HG02588 (cell line): ENCODE data around the gene SLAIN2.
A peak's percentile ranks its signal among the peaks of the same experiment; 100 is the strongest.
"Not testable (repeated sequence)": the region's sequence is repeated elsewhere in the genome, so short reads cannot be mapped to it uniquely, and the experiment has no call there.

Experiments used
- ATAC-seq: cut with Tn5 transposase; IDR thresholded peaks from one replicate; pipeline ENCODE4 v1.9.1; 2021; ENCODE audit warnings: mild to moderate bottlenecking, moderate library complexity; ENCODE audit not compliant: unreplicated experiment

Gene SLAIN2

DNA sequence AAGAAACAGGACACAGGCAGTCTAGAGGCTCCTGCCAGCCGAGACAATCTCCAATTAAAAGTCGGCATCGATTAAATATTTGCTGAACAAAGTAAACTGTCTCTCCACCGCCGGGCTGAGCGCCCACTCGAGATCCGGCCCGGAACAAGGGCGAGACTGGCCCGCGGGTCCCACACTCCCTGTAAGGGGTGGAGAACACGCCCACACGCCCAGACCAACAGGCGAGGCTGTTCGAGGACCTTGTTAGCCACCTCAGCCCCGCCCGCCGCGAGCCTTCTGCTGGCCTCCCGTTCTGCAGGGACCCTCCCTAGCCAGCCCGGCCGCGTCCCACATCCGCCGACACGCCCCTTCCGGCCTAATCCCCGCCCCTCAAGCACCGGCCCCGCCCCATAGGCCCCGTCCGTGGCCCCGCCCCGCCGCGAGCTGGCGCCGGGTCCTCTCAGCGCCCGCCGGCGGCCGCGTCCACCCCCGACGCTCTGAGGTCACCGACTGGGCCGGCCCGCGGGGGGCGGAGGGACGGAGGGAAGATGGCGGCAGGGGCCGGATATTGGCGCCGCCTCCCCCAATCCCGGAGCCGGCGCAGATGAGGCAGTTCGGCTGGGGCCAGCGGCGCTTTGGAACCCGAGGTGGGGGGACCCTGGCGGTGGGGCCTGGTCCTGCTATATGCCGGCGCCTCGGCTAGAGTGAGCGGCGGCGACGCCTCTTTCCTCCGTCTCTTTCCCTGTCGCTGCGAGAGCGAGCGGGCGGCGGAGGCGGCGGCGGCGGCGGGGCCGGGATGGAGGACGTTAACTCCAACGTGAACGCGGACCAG lies at the start of gene SLAIN2:
Gene SLAIN2 (plus strand): TSS at position 565 of the 811 bp plus-strand sequence. CDS start 211 bp downstream, at position 776.
- peak; percentile 87 for ATAC-seq

DNA sequence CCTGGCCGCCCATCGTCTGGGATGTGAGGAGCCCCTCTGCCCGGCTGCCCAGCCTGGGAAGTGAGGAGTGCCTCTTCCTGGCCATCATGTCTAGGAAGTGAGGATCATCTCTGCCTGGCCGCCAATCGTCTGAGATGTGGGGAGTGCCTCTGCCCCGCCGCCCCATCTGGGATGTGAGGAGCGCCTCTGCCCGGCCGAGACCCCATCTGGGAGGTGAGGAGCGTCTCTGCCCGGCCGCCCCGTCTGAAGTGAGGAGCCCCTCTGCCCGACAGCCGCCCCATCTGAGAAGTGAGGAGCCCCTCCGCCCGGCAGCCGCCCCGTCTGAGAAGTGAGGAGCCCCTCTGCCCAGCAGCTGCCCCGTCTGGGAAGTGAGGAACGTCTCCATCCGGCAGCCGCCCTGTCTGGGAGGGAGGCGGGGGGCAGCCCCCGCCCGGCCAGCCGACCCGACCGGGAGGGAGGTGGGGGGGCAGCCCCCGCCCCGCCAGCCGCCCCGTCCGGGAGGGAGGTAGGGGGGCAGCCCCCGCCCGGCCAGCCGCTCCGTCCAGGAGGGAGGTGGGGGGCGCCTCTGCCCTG lies 49.0 kb upstream of the SLAIN2 start:
- ATAC-seq = not testable (repeated sequence)

DNA sequence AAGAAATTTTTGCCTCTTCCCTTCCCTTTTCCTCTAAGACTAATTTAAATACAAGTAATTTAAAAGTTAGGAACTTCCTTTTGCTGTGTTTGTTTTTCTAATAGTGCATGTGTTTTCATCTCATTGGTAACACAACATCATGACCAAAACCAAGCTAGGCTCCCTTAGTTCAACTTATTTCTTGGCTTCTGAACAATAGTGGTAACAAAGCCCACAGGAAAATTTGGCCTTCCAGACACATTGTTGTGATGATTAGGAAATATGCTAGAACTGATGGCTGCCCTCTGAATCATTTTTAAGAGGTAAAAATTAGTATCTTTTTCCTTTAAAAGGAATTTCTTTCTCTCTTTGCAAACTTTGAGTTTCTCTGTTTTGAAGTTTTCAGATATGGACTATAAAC lies 46.2 kb upstream of the SLAIN2 start:
- ATAC-seq = no peak

DNA sequence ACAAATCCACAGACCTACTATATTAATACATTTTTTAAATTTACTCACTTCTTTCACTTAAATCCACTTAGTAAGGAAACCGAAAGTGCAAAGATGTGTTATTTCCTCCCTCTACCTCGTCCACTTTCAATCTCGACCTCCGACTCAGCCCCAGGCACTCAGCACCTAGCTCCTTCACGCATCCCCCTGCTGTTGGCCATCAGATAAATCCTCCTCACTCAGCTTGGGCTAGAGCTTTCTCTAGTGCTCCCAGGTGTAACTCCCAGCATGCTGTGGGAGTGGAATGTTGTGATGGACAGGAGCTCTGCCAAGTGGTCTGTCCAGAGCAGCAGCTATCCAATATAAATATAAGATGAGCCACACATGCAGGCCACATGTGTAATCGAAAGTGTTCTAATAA lies 45.0 kb upstream of the SLAIN2 start:
- ATAC-seq = peak; percentile 93

DNA sequence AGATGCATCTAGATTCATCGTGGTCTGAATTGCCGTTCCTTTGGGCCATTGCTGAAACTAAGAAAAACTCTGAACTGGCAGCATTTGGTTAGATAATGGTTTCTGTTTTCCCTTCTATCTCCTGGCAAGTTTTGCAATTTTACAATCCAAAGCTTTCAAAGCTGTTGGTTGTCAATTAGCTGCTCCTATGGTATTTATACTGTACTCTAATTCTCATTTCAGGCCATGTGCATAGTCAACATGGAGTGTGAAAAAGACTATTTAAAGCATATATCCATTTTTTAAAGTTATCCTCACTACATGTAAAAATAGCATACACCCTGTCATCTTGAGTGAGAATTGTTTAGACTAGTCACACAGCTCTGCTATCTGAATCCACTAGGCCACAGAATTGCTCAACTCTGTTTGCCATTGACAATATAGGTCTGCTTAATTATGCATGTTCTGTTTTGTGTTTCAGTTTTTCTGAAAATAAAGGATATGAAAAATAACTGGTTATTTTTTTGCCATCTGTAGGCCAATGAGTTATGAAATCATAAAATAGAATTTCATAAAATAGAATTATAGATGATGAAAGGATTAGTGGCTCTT lies 44.0 kb upstream of the SLAIN2 start:
- ATAC-seq = no peak

DNA sequence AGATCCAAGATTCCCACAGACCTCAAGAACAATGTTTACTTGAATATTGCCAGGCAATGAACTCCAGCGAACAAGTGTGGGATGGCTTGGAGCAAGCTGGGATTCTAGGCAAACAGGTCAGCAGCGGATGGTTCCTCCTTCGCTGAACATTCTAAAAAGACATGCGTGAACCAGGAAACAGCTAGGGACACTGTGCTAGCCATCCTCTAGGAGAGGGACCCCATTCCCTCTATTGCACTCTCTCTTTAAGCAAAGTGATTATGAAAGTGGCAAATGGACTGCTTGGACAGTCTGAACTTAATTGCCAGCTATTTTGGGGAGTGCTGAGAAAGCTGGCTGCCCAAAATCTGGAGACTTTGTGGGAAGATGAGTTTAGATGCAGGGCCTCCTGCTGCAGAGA lies 41.8 kb upstream of the SLAIN2 start:
- ATAC-seq = no peak

DNA sequence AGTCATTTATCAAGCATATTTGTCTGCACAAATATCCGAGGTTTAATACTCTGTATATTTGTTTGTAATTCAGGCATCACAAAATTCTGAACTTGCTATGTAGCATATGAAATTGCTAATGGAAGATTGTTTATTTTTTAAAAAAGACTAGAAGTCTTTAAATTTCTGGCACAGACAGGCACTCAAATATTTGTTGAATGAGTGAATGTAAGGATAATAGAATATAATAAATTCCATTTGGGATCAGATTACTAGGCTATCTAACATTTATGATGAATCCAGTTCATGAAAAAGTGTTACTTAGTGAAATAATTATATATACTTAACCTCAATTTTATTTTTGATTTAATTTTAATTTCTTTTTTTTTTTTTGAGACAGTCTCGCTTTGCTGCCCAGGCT lies 41.3 kb upstream of the SLAIN2 start:
- no peak for ATAC-seq

DNA sequence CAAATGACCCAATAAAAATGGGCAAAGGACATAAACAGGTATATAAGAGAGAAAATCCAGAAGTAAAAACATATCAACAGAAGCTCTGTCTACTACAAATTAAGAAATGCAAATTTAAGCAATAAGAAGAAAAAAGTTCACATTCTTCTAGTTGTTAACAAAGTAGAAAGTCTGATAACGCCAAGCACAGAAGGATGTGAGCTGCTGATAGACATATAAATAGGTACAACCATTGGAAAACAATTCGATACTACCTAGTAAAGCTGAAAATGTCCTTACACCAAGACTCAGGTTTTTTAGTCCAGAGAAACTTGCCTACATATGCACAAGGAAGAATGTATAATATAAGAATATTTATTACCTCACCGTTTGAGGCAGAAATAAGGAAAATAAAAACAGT lies 35.8 kb upstream of the SLAIN2 start:
- no peak for ATAC-seq

DNA sequence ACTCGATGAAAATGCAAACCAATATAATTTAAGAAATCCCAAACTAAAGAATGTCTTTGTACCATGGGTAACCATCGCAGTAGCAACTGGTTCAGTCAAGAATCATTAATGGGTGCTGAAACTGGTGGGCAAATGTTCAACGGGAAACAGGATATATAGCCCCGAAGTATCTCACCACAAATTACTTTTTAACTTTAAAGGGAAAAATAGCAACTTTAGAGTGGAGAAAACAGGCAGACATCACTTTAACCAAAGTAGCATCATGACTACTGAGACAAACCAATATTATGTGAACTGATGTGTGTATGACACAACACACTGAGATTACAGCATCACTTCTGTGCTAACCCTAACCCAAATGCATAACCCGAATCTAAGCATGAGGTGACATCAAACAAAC lies 33.8 kb upstream of the SLAIN2 start:
- ATAC-seq = no peak

DNA sequence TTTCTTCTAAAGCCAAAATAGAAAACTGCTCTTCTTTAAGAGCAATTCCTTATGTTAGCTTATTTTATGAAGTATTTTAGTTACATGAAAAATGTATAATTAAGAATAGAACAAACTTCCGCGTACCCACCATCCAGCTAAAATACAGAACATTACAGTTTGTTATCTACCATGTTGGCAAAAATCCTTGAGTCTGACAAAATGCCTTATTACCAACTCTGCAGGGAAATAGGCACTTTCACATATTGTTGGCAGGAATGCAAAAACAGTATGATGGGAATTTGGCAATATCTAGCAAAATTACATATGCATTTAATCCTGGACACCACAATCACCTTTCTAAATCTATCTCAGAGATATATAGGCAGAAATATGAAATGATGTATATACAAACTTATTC lies 32.4 kb upstream of the SLAIN2 start:
- ATAC-seq = no peak

DNA sequence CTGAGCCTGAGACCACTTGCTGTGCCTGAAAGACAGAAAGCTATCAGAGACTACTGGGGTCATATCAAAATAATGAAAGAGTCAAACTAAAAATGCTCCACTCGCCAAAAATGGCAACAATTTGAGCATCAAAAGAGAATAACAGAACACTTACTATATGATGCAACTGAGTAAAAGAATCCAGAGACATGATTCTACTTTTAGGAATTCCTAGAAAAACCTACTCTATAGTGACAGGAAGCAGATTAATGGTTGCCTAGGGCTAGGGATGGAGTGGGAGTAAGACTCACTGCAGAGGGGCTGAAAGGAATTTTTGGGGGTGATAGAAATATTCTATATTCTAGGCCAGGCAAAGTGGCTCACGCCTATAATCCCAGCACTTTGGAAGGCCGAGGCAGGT lies 29.4 kb upstream of the SLAIN2 start:
- ATAC-seq = no peak

DNA sequence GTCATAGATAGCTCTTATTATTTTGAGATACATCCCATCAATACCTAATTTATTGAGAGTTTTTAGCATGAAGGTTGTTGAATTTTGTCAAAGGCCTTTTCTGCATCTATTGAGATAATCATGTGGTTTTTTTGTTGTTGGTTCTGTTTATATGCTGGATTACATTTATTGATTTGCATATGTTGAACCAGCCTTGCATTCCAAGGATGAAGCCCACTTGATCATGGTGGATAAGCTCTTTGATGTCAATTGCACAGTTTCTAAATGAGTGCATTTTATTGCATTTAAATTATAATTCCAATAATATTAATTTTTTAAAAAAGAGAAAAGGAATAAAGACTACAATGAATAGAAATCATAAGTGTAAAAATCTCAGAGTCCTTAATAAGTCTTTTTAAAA lies 26.6 kb upstream of the SLAIN2 start:
- ATAC-seq = not testable (repeated sequence)

DNA sequence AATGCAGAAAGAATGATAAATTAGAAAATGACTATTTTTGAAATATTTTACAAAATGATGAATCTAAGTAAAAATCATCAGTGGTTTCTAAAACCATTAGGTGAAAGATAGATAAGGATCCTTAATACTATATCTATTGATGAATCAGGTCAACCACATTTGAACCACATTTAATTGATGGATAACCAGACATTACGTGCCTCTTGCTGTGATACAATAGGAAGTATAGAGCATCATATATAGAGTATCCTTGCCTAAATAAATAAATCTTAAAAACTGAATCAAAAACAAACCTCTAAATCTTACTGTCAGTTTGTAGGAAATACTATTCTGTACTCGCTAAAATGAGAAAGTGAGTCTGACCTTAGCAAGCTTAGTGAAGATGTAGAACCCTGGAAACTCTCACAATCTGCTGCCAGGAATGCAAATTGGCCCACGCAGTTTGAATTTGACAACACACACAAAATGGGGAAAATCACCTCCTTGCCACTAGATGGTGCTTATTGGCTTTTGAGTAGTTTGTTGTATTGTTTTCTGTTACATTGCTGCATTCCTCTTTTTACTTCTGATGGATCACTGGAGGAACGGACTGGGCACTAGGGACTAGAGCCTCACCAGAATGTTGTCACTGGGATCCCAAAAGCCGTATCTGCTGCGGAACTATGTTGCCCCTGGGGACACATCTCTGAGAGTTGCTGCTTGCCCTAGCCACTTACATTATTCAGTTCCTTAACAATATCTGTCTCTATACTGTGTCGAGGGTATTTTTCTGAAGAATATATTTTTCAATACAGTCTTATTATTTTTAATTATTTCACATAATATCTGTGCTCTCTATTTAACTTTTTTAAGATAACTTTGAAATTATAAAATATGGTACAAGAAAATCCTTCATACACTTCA lies 25.4 kb upstream of the SLAIN2 start:
- ATAC-seq = peak; percentile 59

DNA sequence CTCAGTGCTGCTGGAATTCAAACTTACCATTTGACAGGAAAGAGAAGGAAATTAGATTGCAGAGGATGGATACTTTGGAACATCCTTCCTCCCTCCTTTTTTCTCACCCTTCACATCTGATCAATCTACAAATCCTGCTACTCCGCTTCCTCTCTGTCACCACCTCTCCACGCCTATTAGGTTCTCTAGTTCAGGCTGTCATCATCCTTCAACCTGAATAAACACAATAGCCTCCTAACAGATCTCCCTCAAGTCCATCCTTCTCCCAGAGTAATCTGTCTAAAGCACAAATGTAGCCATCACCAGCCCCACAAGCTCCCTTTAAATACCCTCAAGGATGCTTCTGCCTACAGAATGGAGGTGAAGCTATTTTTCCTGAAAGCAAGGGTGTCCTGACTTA lies 20.0 kb upstream of the SLAIN2 start:
- no peak for ATAC-seq

DNA sequence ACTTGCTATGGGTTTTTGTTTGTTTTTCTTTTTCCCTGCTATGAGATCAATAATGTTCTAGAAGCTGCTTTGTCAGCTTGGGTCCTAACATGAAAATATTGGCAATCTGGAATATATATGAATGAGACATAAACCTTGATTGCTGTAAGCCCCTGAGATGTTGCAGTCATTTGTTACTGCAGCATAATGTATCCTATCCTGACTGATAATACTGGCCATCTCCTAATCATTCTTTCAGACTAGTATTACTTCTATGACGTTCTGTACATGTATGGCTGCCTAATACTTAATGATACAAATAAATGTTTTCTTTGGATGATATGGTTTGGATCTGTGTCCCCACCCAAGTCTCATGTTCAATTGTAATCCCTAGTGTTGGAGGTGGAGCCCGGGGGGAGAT lies 19.3 kb upstream of the SLAIN2 start:
- ATAC-seq = no peak

DNA sequence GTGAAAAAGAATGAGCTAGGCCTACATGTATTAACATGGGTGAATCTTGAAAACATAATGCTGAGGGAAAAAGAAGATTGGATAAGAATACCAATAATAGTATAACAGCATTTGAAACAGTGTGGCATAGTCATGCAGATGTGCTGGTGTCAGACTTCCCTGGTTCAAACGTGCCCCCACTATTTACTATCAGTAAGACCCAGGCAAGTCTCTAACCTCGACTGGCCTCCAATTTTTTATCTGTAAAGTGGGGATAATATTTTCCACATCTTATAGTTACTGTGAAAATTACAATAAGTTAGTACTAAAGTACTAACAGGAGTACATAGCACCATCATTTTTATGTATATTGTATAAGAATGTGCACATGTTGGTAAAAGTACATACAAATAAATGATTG lies 17.0 kb upstream of the SLAIN2 start:
- no peak for ATAC-seq

DNA sequence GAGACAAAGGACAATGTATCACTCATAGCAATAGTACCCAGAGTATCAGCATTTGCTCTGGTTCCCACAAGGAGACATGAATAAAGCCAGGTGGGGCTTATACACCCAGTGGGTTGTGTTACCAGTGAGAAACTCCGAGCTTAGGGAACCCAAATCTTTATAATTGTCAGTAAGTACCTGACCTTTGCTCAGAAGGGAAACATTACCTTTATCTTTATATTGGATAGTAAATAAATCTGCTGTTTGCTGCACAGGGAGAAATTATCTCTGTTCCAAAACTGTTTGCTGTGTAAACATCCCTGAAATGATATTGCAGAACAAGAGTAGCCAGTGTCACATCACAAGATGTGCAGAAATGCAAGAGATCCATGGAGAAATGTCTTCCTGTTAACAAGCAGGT lies 12.1 kb upstream of the SLAIN2 start:
- ATAC-seq = no peak

DNA sequence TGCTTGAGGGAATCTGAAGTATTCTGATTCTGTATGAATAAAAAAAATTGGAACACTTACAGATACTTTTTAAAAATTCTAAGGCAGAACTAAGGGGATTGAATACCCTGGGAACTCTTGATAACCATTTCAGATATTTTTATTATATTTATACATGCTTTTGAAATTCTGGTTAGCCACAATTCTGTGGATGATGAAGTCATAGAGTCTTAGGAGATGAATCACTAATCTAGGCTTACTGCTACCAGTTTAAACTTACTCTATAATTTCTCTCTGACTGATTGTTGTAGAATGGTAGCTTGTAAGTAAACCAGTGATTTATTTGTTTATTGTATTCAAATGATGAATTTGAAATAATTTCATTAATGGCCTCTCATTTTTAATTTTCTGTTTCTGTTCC lies 11.4 kb upstream of the SLAIN2 start:
- ATAC-seq = no peak

DNA sequence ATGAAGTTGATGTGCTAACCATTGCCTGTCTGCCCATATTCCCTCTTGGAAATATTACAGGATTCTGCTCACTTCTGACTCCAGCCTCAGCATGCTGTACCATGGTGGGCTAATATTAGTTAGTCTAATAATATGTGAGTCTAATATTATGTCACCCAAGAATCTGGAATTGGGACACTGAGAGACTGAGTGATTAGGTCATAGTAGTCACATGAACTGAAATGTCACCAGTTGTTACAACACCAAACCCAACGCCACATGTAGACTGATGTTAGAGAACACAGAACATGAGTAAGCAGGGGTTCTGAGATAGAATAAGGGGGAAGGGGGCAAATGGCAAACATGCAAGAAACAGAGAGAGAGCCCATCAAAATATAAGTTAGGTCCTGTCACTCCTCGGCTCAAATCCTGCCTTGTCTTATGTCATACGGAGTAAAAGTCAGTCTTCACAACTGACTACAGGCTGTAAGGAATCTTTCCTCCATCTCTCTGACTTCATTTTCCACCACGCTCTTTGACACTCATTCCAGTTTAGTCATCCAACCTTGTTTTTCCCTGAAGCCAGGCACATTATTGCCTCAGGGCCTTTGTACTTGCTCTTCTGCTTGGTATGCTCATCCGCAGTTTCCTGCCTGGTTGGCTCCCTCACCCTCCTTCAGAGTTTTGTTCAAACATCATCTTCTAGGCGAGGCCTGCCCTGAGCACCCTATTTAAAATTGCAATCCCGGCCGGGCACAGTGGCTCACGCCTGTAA lies 9.6 kb upstream of the SLAIN2 start:
- no peak for ATAC-seq

DNA sequence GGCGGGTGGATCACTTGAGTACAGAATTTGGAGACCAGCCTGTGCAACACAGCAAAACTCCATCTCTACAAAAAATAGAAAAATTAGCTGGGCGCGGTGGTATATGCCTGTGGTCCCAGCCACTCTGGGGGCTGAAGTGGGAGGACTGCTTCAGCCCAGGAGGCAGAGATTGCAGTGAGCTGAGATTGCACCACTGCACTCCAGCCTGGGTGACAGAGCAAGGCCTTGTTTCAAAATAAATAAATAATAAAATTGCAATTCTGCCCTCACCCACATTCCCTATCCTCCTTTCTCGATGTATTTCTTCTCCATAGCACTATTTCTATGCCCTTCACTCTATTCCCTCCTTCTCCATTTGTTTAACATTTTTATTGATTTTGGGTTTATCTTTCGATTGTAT lies 8.7 kb upstream of the SLAIN2 start:
- ATAC-seq = no peak

DNA sequence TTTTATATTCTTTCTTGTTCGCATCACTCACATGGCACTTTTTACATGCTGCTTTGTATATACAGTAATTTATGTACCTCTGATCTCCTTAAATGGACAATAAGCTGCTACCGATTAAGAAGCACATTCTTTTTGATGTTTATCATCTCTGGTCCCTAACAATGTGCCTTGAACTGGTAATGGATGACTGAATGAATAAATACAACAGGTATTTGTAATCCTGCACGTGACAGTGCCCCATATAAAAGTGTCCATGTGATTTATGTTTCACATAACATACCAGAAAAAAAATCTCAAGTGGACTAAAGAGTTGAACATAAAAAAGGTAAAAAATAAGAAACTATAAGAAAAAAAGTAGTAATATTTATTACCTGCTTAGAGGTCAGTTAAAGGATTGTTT lies 7.7 kb upstream of the SLAIN2 start:
- ATAC-seq = no peak
